Tibial artery (tissue), 4 donors: ENCODE measurements around the gene MX2.

Experiments used
- DNase-seq, 2 donors: peaks; one replicate each; pipeline ENCODE4 v3.0.0-alpha.2; 2019
- H3K27ac ChIP-seq, 2 donors: fragments of 200-600 bp; sonication (generic) in 1 of 2; 1 replicate in 1 of 2; 2 replicates in 1 of 2; pipeline ENCODE4 v1.5.1; 2018 to 2019; ENCODE audit warnings: mild to moderate bottlenecking in 1 of 2
- H3K27me3 ChIP-seq, 2 donors: fragments of 200-600 bp; sonication (generic) in 1 of 2; one replicate each; pipeline versions ENCODE4 v1.5.1 to v1.6.0; 2016 to 2019
- H3K36me3 ChIP-seq, 3 donors: fragments of 200-600 bp; sonication (generic) in 2 of 3; one replicate each; pipeline ENCODE4 v1.5.1; 2016 to 2019; ENCODE audit warnings: mild to moderate bottlenecking in 2 of 3
- H3K4me1 ChIP-seq, 4 donors: fragments of 200-600 bp; sonication (generic) in 2 of 4; 1 replicate in 3 of 4; 2 replicates in 1 of 4; pipeline ENCODE4 v1.5.1; 2016 to 2019
- H3K4me3 ChIP-seq, 2 donors: fragments of 200-600 bp; sonication (generic) in 1 of 2; 1 replicate in 1 of 2; 2 replicates in 1 of 2; pipeline ENCODE4 v1.5.1; 2018 to 2019; ENCODE audit warnings: mild to moderate bottlenecking in 2 of 2
- H3K9me3 ChIP-seq, 3 donors: fragments of 200-600 bp; sonication (generic) in 1 of 3; one replicate each; pipeline ENCODE4 v1.5.1; 2016 to 2019
- CTCF ChIP-seq, 2 experiments: fragments of 200-600 bp in 1 of 2; fragments of 450-650 bp in 1 of 2; IDR thresholded peaks; one replicate each; pipeline ENCODE4 v1.5.1; 2017 to 2019; ENCODE audit warnings: antibody characterized with exemption in 2 of 2, mild to moderate bottlenecking in 1 of 2, moderate library complexity in 1 of 2
- intact Hi-C: fragments of 100-400 bp; cut with DNase I; formaldehyde crosslinking; loops from one replicate; pipeline ENCODE4 v1.15.0; 2023; ENCODE audit warnings: low total_unique reads

Gene MX2

GRCh38 chr21:41437729-41438128 lies 75.9 kb downstream of the MX2 start:
- peaks cover 0 to 6% (median 0%) of the 10 kb centered on the region in 3 donors for H3K9me3 ChIP-seq
- H3K4me1 ChIP-seq: no peaks in the 10 kb centered on the region
- DNase-seq: no peak
- peaks cover 59 to 94% (median 87%) of the 10 kb centered on the region in 3 donors for H3K36me3 ChIP-seq
- TF ChIP-seq CTCF (IDR thresholded peaks at IDR 0.05): no peak
- H3K27me3 ChIP-seq: no peaks in the 10 kb centered on the region
- no peak overlapping the region for H3K4me3 ChIP-seq
- no peak overlapping the region for H3K27ac ChIP-seq
- intact Hi-C loops: no loop called here

- Histone ChIP-seq H3K36me3 (peaks cover 59 to 94% (median 84%) of the 10 kb centered on the region in 3 donors), H3K27ac (no peak overlapping the region), H3K4me3 (no peak overlapping the region), H3K4me1 (no peaks in the 10 kb centered on the region), H3K27me3 (no peaks in the 10 kb centered on the region), H3K9me3 (peaks cover 0 to 6% (median 0%) of the 10 kb centered on the region in 3 donors)
- peak in 1 of 2 donors; percentile 34 for DNase-seq
- no peak for TF ChIP-seq CTCF (IDR thresholded peaks at IDR 0.05)
- intact Hi-C loops: no loop called here
Observed at GRCh38 chr21:41438425-41439113, 76.7 kb downstream of the MX2 start.

GRCh38 chr21:41439248-41439647 lies 77.4 kb downstream of the MX2 start:
- Histone ChIP-seq H3K36me3 (peaks cover 61 to 93% (median 80%) of the 10 kb centered on the region in 3 donors), H3K27me3 (no peaks in the 10 kb centered on the region), H3K27ac (no peak overlapping the region), H3K4me3 (no peak overlapping the region), H3K9me3 (peaks cover 0 to under 1% (median 0%) of the 10 kb centered on the region in 3 donors), H3K4me1 (no peaks in the 10 kb centered on the region)
- no peak for TF ChIP-seq CTCF (IDR thresholded peaks at IDR 0.05)
- DNase-seq: no peak
- intact Hi-C loops: no loop called here

- no peak overlapping the region for H3K4me3 ChIP-seq
- peak in 1 of 2 donors; percentile 53 for DNase-seq
- H3K27me3 ChIP-seq: no peaks in the 10 kb centered on the region
- H3K4me1 ChIP-seq: no peaks in the 10 kb centered on the region
- intact Hi-C loops: no loop called here
- no peak overlapping the region for H3K27ac ChIP-seq
- H3K36me3 ChIP-seq: peaks cover 50 to 92% (median 76%) of the 10 kb centered on the region in 3 donors
- no peaks in the 10 kb centered on the region for H3K9me3 ChIP-seq
- TF ChIP-seq CTCF (IDR thresholded peaks at IDR 0.05): no peak
Observed at GRCh38 chr21:41441546-41441945, 79.7 kb downstream of the MX2 start.

GRCh38 chr21:41442481-41443186 lies 80.8 kb downstream of the MX2 start:
- DNase-seq: no peak
- no peaks in the 10 kb centered on the region for H3K27me3 ChIP-seq
- H3K4me3 ChIP-seq: no peak overlapping the region
- no peaks in the 10 kb centered on the region for H3K4me1 ChIP-seq
- intact Hi-C loops: no loop called here
- TF ChIP-seq CTCF (IDR thresholded peaks at IDR 0.05): no peak
- H3K36me3 ChIP-seq: peaks cover 43 to 92% (median 75%) of the 10 kb centered on the region in 3 donors
- no peaks in the 10 kb centered on the region for H3K9me3 ChIP-seq
- H3K27ac ChIP-seq: no peak overlapping the region
